HG03521 (cell line): ENCODE data around the gene ORAI1.
"Not testable (repeated sequence)": the region's sequence is repeated elsewhere in the genome, so short reads cannot be mapped to it uniquely, and the experiment has no call there.

Experiments used
- ATAC-seq: cut with Tn5 transposase; IDR thresholded peaks from one replicate; pipeline ENCODE4 v1.9.1; 2021; ENCODE audit warnings: mild to moderate bottlenecking, moderate library complexity; ENCODE audit not compliant: unreplicated experiment

Gene ORAI1

GRCh38 chr12:121626087-121626852 lies at the start of gene ORAI1:
ORAI1 (plus strand) TSS chr12:121626530.
- ATAC-seq = peak; percentile 79

- ATAC-seq = no peak
These were observed 49.4 kb upstream of the ORAI1 start for GRCh38 chr12:121576851-121577391.

- ATAC-seq = no peak
These were observed 48.7 kb upstream of the ORAI1 start for GRCh38 chr12:121577443-121578180.

GRCh38 chr12:121578230-121579189 lies 47.8 kb upstream of the ORAI1 start:
- no peak for ATAC-seq

- ATAC-seq = no peak
These were observed 47.0 kb upstream of the ORAI1 start for GRCh38 chr12:121579190-121579791.

GRCh38 chr12:121579981-121580868 lies 46.1 kb upstream of the ORAI1 start:
- ATAC-seq = no peak

GRCh38 chr12:121580959-121581685 lies 45.2 kb upstream of the ORAI1 start, which contains the start of gene KDM2B:
KDM2B (minus strand) TSS chr12:121581023; CDS start chr12:121580911, 112 bp downstream.
- ATAC-seq = no peak

GRCh38 chr12:121581686-121582429 lies 44.5 kb upstream of the ORAI1 start:
- no peak for ATAC-seq

GRCh38 chr12:121582583-121583333 lies 43.6 kb upstream of the ORAI1 start:
- ATAC-seq = no peak

- ATAC-seq = not testable (repeated sequence)
These were observed 43.0 kb upstream of the ORAI1 start for GRCh38 chr12:121583334-121583661.

- ATAC-seq = not testable (repeated sequence)
These were observed 41.4 kb upstream of the ORAI1 start for GRCh38 chr12:121584885-121585284.

GRCh38 chr12:121590476-121591143 lies 35.7 kb upstream of the ORAI1 start:
- ATAC-seq = no peak

GRCh38 chr12:121592320-121592719 lies 34.0 kb upstream of the ORAI1 start:
- no peak for ATAC-seq

- ATAC-seq = no peak
These were observed 30.8 kb upstream of the ORAI1 start for GRCh38 chr12:121595520-121595919.

- ATAC-seq = no peak
These were observed 29.8 kb upstream of the ORAI1 start for GRCh38 chr12:121596526-121596925.

GRCh38 chr12:121600702-121601336 lies 25.5 kb upstream of the ORAI1 start:
- no peak for ATAC-seq
